ENCODE results near the gene DHX58.

The DHX58 gene

DNA sequence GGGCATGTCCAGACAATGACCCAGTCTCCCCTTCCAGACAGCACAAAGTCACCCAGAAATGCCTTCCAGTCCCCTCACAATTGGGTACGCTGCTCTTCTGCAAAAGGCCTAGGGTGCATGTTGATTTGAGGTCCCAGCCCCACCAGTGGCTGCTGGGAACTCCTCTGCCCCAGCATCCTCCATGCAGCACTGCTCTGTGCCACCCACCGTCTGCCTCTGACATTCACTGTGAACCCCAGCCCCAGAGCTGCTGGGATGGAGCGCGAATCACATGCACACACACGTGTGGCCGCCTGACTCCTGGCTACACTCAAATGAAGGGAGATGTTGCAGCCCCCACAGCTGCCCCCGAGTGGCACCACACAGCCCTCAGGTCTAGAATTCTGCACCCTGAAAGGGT is 60.9 kb downstream of the DHX58 start:
- no peak for DNase-seq
